Esophagus muscularis mucosa (tissue), 4 donors: ENCODE measurements around the gene PCDH12. TPM values are rescaled to one million over a fixed set of nuclear protein-coding genes. Genes with fewer than 3 reads are reported as not detected.
A peak's percentile ranks its signal among the peaks of the same experiment; 100 is the strongest.

Source experiments
- DNase-seq: peaks from one replicate; pipeline ENCODE4 v3.0.0-alpha.2; 2017; ENCODE audit errors: extremely low spot score
- H3K27ac ChIP-seq, 4 donors: fragments of 200-600 bp; sonication (generic); replicated peaks in 1 of 4; 1 replicate in 3 of 4; 2 replicates in 1 of 4; pipeline ENCODE4 v1.5.1; 2016 to 2019; ENCODE audit warnings: mild to moderate bottlenecking in 1 of 4
- H3K27me3 ChIP-seq, 4 donors: fragments of 200-600 bp; sonication (generic); one replicate each; pipeline versions ENCODE4 v1.5.1 to v1.6.0; 2016 to 2019
- H3K36me3 ChIP-seq, 4 donors: fragments of 200-600 bp; sonication (generic); one replicate each; pipeline ENCODE4 v1.5.1; 2016 to 2019
- H3K4me1 ChIP-seq, 4 donors: fragments of 200-600 bp; sonication (generic); one replicate each; pipeline ENCODE4 v1.5.1; 2016 to 2019
- H3K4me3 ChIP-seq, 4 donors: fragments of 200-600 bp; sonication (generic); 1 replicate in 2 of 4; 2 replicates in 2 of 4; pipeline ENCODE4 v1.5.1; 2016 to 2019; ENCODE audit warnings: mild to moderate bottlenecking in 4 of 4, moderate library complexity in 1 of 4
- H3K9me3 ChIP-seq, 4 donors: fragments of 200-600 bp; sonication (generic); 1 replicate in 3 of 4; 2 replicates in 1 of 4; pipeline ENCODE4 v1.5.1; 2016 to 2019
- EP300 ChIP-seq: sonication (generic); formaldehyde crosslinking; IDR thresholded peaks from one replicate; pipeline ENCODE4 v1.6.1; 2017; ENCODE audit warnings: antibody characterized with exemption
- POLR2A ChIP-seq: fragments of 450-650 bp; IDR thresholded peaks from one replicate; pipeline ENCODE4 v1.6.1; 2017; ENCODE audit warnings: antibody characterized with exemption, moderate library complexity, mild to moderate bottlenecking, low read depth
- POLR2AphosphoS5 ChIP-seq, 2 donors: sonication (generic); formaldehyde crosslinking; IDR thresholded peaks; one replicate each; pipeline ENCODE4 v1.6.1; 2017; ENCODE audit warnings: antibody characterized with exemption in 2 of 2
- WGBS: methylation state at CpG from one replicate; pipeline ENCODE4 v1.1.5; 2018; 5-methylcytosine and 5-hydroxymethylcytosine counted together
- intact Hi-C: fragments of 100-400 bp; cut with DNase I; formaldehyde crosslinking; loops from one replicate; pipeline ENCODE4 v1.15.1; 2023
- total RNA-seq, 4 donors: library from RNA; depleted of rRNA; stranded (reverse); fragments of >200 nt; gene quantifications; one replicate each; pipeline versions ENCODE4 v1.1.0 to v1.2.1, GENCODE V29; 2016
- TF ChIP-seq, protein P1 (sequence below), 3 experiments: fragments of 200-600 bp in 2 of 3; fragments of 450-650 bp in 1 of 3; sonication (generic) in 2 of 3; IDR thresholded peaks; one replicate each; pipeline ENCODE4 v1.5.1; 2017 to 2019; ENCODE audit warnings: antibody characterized with exemption in 3 of 3, mild to moderate bottlenecking in 2 of 3, moderate library complexity in 1 of 3

PCDH12 gene
- total RNA-seq, 4 donors from 2014 or later = 1.2 to 6.7 (median 3.5) TPM

- no peaks in the 10 kb centered on the region for H3K27me3 ChIP-seq
- WGBS = 73% methylated on average over 6 of the region's 6 CpGs
- intact Hi-C loops = no loop called here
- H3K4me1 ChIP-seq = peaks cover 23 to 32% (median 30%) of the 10 kb centered on the region in 4 donors
- no peaks in the 10 kb centered on the region for H3K9me3 ChIP-seq
- TF ChIP-seq EP300 (no peak), POLR2A (no peak), POLR2AphosphoS5 (IDR thresholded peaks at IDR 0.05) (no peak)
- TF ChIP-seq, protein P1, sequence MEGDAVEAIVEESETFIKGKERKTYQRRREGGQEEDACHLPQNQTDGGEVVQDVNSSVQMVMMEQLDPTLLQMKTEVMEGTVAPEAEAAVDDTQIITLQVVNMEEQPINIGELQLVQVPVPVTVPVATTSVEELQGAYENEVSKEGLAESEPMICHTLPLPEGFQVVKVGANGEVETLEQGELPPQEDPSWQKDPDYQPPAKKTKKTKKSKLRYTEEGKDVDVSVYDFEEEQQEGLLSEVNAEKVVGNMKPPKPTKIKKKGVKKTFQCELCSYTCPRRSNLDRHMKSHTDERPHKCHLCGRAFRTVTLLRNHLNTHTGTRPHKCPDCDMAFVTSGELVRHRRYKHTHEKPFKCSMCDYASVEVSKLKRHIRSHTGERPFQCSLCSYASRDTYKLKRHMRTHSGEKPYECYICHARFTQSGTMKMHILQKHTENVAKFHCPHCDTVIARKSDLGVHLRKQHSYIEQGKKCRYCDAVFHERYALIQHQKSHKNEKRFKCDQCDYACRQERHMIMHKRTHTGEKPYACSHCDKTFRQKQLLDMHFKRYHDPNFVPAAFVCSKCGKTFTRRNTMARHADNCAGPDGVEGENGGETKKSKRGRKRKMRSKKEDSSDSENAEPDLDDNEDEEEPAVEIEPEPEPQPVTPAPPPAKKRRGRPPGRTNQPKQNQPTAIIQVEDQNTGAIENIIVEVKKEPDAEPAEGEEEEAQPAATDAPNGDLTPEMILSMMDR (IDR thresholded peaks at IDR 0.05) = no peak
- DNase-seq = no peak
- H3K27ac ChIP-seq = peak overlapping the region in 3 of 4 donors; percentile 22 to 53 (median 52)
- H3K36me3 ChIP-seq = peaks cover 24 to 56% (median 40%) of the 10 kb centered on the region in 4 donors
- no peak overlapping the region for H3K4me3 ChIP-seq
These were observed 16.7 kb downstream of the PCDH12 start for GRCh38 chr5:141941307-141941706.

DNA sequence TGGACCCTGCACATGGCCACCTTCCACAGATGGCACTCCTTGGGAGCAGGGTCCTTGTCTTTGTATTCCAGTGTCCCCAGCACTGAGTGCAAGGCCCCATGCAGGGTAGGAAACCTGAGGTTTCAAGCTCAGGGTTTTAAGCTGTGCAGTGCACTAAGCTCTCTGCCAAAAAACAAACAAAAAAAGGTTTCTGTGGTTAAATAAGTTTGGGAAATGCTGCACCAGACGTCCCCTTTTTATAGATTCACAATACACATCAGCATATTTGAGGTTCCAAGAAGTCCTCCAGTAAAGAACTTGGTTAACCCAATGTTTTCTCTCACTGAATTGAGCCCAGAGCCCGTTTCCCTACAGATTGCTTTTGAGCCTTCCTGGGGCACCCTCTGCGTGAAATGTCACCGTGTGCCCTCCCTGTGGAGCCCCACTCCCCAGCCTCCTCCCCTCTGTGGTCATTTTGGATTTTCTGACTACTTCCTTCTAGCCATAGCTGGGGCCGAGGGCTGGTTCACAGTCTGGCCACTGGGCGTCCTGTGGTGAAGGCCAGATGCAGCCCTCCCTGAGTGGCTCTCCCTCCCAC, 17.2 kb downstream of the PCDH12 start:
- peaks cover 27 to 61% (median 45%) of the 10 kb centered on the region in 4 donors for H3K36me3 ChIP-seq
- no peaks in the 10 kb centered on the region for H3K27me3 ChIP-seq
- H3K9me3 ChIP-seq = no peaks in the 10 kb centered on the region
- TF ChIP-seq, protein P1 (IDR thresholded peaks at IDR 0.05) = no peak
- no peak for TF ChIP-seq EP300
- TF ChIP-seq POLR2AphosphoS5 (IDR thresholded peaks at IDR 0.05) = no peak
- no peak for TF ChIP-seq POLR2A
- no peak overlapping the region for H3K4me3 ChIP-seq
- no peak for DNase-seq
- intact Hi-C loops = no loop called here
- H3K27ac ChIP-seq = peak overlapping the region in 3 of 4 donors; percentile 22 to 53 (median 52)
- peaks cover 22 to 27% (median 25%) of the 10 kb centered on the region in 4 donors for H3K4me1 ChIP-seq
- 51% methylated on average over 4 of the region's 6 CpGs for WGBS

- WGBS = 97% methylated on average over 4 of the region's 4 CpGs
- DNase-seq = no peak
- no peaks in the 10 kb centered on the region for H3K9me3 ChIP-seq
- intact Hi-C loops = no loop called here
- H3K4me3 ChIP-seq = no peak overlapping the region
- H3K36me3 ChIP-seq = peaks cover 68 to 99% (median 94%) of the 10 kb centered on the region in 4 donors
- no peaks in the 10 kb centered on the region for H3K27me3 ChIP-seq
- peaks cover 0 to 16% (median 3%) of the 10 kb centered on the region in 4 donors for H3K4me1 ChIP-seq
- TF ChIP-seq POLR2A (no peak), POLR2AphosphoS5 (IDR thresholded peaks at IDR 0.05) (no peak)
- TF ChIP-seq, protein P1 (IDR thresholded peaks at IDR 0.05) = no peak
- H3K27ac ChIP-seq = no peak overlapping the region
These were observed 22.5 kb downstream of the PCDH12 start for GRCh38 chr5:141935538-141935937.

DNA sequence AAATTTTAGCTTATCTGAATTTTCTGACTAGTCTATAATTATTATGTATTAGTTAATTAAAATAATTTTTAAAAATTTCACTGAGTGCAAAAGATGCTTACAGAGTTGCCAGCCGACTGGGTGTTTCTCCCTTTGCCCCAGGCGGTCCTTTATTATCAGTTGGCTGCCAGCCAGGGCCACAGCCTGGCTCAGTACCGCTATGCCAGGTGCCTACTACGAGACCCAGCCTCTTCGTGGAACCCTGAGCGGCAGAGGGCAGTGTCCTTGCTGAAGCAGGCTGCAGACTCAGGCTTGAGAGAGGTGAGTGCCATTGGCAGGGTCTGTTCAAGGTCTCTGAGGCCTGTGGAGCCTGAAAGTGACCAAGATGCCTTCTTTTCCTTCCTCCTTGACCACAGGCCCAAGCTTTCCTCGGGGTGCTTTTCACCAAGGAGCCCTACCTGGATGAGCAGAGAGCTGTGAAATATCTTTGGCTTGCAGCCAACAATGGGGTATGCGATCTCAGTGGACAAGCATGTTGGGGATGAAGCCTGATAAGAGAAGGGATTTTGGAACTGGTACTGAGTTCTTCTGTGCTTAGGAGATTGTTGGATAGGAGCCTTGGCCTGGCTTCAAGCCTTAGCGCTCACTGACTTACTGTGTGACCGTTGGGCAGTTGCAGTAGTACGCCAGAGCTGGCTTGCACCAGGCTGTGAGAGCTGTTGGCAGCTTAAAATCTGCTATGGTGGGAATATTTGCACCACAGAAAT, 23.7 kb downstream of the PCDH12 start:
- intact Hi-C loops = no loop called here
- 71% methylated on average over 11 of the region's 11 CpGs for WGBS
- no peak overlapping the region for H3K27ac ChIP-seq
- no peak for DNase-seq
- H3K4me3 ChIP-seq = no peak overlapping the region
- H3K27me3 ChIP-seq = no peaks in the 10 kb centered on the region
- TF ChIP-seq POLR2A = no peak
- TF ChIP-seq, protein P1 (IDR thresholded peaks at IDR 0.05) = no peak
- TF ChIP-seq EP300 = no peak
- no peak for TF ChIP-seq POLR2AphosphoS5 (IDR thresholded peaks at IDR 0.05)
- peaks cover 0 to 24% (median 2%) of the 10 kb centered on the region in 4 donors for H3K4me1 ChIP-seq
- H3K9me3 ChIP-seq = no peaks in the 10 kb centered on the region
- peaks cover 81 to 100% (median 97%) of the 10 kb centered on the region in 4 donors for H3K36me3 ChIP-seq
